HG03378 (cell line): ENCODE results near the gene LDHD.

ENCODE experiments used
- ATAC-seq: cut with Tn5 transposase; IDR thresholded peaks from one replicate; pipeline ENCODE4 v1.9.1; 2021; ENCODE audit warnings: mild to moderate bottlenecking, moderate library complexity; ENCODE audit not compliant: unreplicated experiment

Gene LDHD

GRCh38 chr16:75114946-75115825, 1.4 kb downstream of the LDHD start:
- ATAC-seq, result no peak

GRCh38 chr16:75114179-75114945, 2.2 kb downstream of the LDHD start:
- no peak for ATAC-seq

- no peak for ATAC-seq
Measured at GRCh38 chr16:75113541-75114121, 2.9 kb downstream of the LDHD start.

- no peak for ATAC-seq
Measured at GRCh38 chr16:75112734-75113491, 3.7 kb downstream of the LDHD start.

- ATAC-seq, result no peak
Measured at GRCh38 chr16:75111961-75112733, 4.4 kb downstream of the LDHD start.

- ATAC-seq, result no peak
Measured at GRCh38 chr16:75111514-75111940, 5.1 kb downstream of the LDHD start.

GRCh38 chr16:75110637-75111513, 5.7 kb downstream of the LDHD start:
- peak; percentile 58 for ATAC-seq

- ATAC-seq, result no peak
Measured at GRCh38 chr16:75109732-75110243, 6.8 kb downstream of the LDHD start.

- peak; percentile 38 for ATAC-seq
Measured at GRCh38 chr16:75108792-75109731, 7.5 kb downstream of the LDHD start.

- no peak for ATAC-seq
Measured at GRCh38 chr16:75107505-75107904, 9.1 kb downstream of the LDHD start.

GRCh38 chr16:75106351-75107274, 10.0 kb downstream of the LDHD start:
- no peak for ATAC-seq

- no peak for ATAC-seq
Measured at GRCh38 chr16:75105306-75106061, 11.1 kb downstream of the LDHD start.

GRCh38 chr16:75104836-75105235, 11.7 kb downstream of the LDHD start:
- ATAC-seq, result no peak

- no peak for ATAC-seq
Measured at GRCh38 chr16:75103994-75104393, 12.6 kb downstream of the LDHD start.

GRCh38 chr16:75102595-75102994, 14.0 kb downstream of the LDHD start:
- ATAC-seq, result no peak

GRCh38 chr16:75101635-75102034, 14.9 kb downstream of the LDHD start:
- no peak for ATAC-seq
